B cell (primary cell): ENCODE data around the gene CCDC30. TPM values are rescaled to one million over a fixed set of nuclear protein-coding genes. Genes with fewer than 3 reads are reported as not detected.

Experiments used
- ATAC-seq: fragments of 200-7000 bp; cut with Tn5 transposase; one replicate; pipeline ENCODE4 v1.10.0; 2021; ENCODE audit warnings: low read depth, mild to moderate bottlenecking, moderate number of reproducible peaks, moderate library complexity
- CTCF ChIA-PET: fragments of 350-600 bp; sonication (Branson Sonifier 250); formaldehyde crosslinking; loops from one replicate; lab custom pipeline; 2021; ENCODE audit warnings: antibody characterized with exemption, inconsistent platforms; lab: Charles Lee
- POLR2A ChIA-PET: fragments of 350-600 bp; sonication (Branson Sonifier 250); formaldehyde crosslinking; loops from one replicate; lab custom pipeline; 2021; ENCODE audit warnings: antibody characterized with exemption; lab: Charles Lee
- DNase-seq: peaks from one replicate; pipeline ENCODE4 v3.0.0; 2013
- H2AFZ ChIP-seq: 2 replicates; pipeline ENCODE4 v1.6.1; 2012; ENCODE audit warnings: mild to moderate bottlenecking, low read depth, low read length; ENCODE audit not compliant: insufficient read depth, poor library complexity, severe bottlenecking
- H3K27ac ChIP-seq, 2 donors: 1 replicate in 1 of 2; 2 replicates in 1 of 2; pipeline ENCODE4 v1.5.1; 2012 to 2013; ENCODE audit warnings: low read length in 2 of 2, mild to moderate bottlenecking in 2 of 2, moderate library complexity in 1 of 2
- H3K27me3 ChIP-seq, 4 experiments: fragments of 200-600 bp in 1 of 4; sonication (generic) in 1 of 4; replicated peaks in 1 of 4; 1 replicate in 2 of 4; 2 replicates in 2 of 4; pipeline versions ENCODE4 v1.6.1 to v1.7.0; 2013 to 2016; ENCODE audit warnings: low read length in 3 of 4, mild to moderate bottlenecking in 2 of 4, mixed read lengths in 1 of 4, moderate library complexity in 1 of 4; ENCODE audit not compliant: insufficient read depth in 4 of 4, control insufficient read depth in 3 of 4; ENCODE audit errors: control extremely low read depth in 1 of 4
- H3K36me3 ChIP-seq, 2 experiments: replicated peaks in 1 of 2; 1 replicate in 1 of 2; 2 replicates in 1 of 2; pipeline versions ENCODE4 v1.6.1 to v1.7.1; 2013; ENCODE audit warnings: low read length in 1 of 2; ENCODE audit not compliant: insufficient read depth in 2 of 2, control insufficient read depth in 1 of 2; ENCODE audit errors: control extremely low read depth in 1 of 2, extremely low read depth in 1 of 2
- H3K4me1 ChIP-seq, 2 donors: fragments of 200-600 bp in 1 of 2; sonication (generic) in 1 of 2; 1 replicate in 1 of 2; 2 replicates in 1 of 2; pipeline versions ENCODE4 v1.5.1 to v1.6.1; 2013 to 2017; ENCODE audit warnings: low read length in 2 of 2; ENCODE audit not compliant: control insufficient read depth in 2 of 2, insufficient read depth in 2 of 2
- H3K4me2 ChIP-seq: replicated peaks from 2 replicates; pipeline ENCODE3; 2012; ENCODE audit warnings: mild to moderate bottlenecking, low read depth, low read length; ENCODE audit not compliant: poor library complexity, severe bottlenecking
- H3K4me3 ChIP-seq, 5 experiments: fragments of 200-600 bp in 1 of 5; sonication (generic) in 1 of 5; 1 replicate in 3 of 5; 2 replicates in 2 of 5; pipeline versions ENCODE4 v1.5.1 to v1.7.0; 2011 to 2016; ENCODE audit warnings: low read length in 4 of 5, mild to moderate bottlenecking in 4 of 5, low read depth in 2 of 5, control low read depth in 1 of 5, moderate library complexity in 1 of 5; ENCODE audit not compliant: insufficient read depth in 1 of 5; ENCODE audit errors: control extremely low read depth in 1 of 5, extremely low read depth in 1 of 5
- H3K79me2 ChIP-seq: fragments of 200-600 bp; sonication (generic); one replicate; pipeline ENCODE4 v1.6.0; 2016; ENCODE audit warnings: low read length; ENCODE audit not compliant: control insufficient read depth, insufficient read depth
- H3K9ac ChIP-seq: fragments of 200-600 bp; sonication (generic); 2 replicates; pipeline ENCODE4 v1.6.1; 2017; ENCODE audit warnings: mild to moderate bottlenecking, low read length, moderate library complexity
- H3K9me3 ChIP-seq, 3 donors: one replicate each; pipeline versions ENCODE4 v1.6.1 to v1.7.1; 2013; ENCODE audit warnings: low read length in 2 of 3; ENCODE audit not compliant: control insufficient read depth in 2 of 3, insufficient read depth in 1 of 3; ENCODE audit errors: control extremely low read depth in 1 of 3
- H4K20me1 ChIP-seq: 2 replicates; pipeline ENCODE4 v1.6.0; 2012; ENCODE audit warnings: mild to moderate bottlenecking, low read length; ENCODE audit not compliant: insufficient read depth, control insufficient read depth, poor library complexity, severe bottlenecking
- H3K27ac Mint-ChIP-seq: one replicate; pipeline ENCODE4 v1.8.0; 2021; ENCODE audit warnings: mixed read lengths
- H3K27me3 Mint-ChIP-seq: one replicate; pipeline ENCODE4 v1.8.0; 2021; ENCODE audit warnings: mixed read lengths
- H3K4me1 Mint-ChIP-seq: one replicate; pipeline ENCODE4 v1.8.0; 2021; ENCODE audit warnings: mixed read lengths
- H3K4me3 Mint-ChIP-seq: one replicate; pipeline ENCODE4 v1.8.0; 2021; ENCODE audit warnings: mixed read lengths
- H3K9me3 Mint-ChIP-seq: one replicate; pipeline ENCODE4 v1.8.0; 2022; ENCODE audit warnings: mixed read lengths; ENCODE audit not compliant: insufficient read depth
- CTCF ChIP-seq: fragments of 200-600 bp; IDR thresholded peaks from one replicate; pipeline ENCODE4 v1.8.0; 2022; ENCODE audit warnings: antibody characterized with exemption, mild to moderate bottlenecking
- EZH2 ChIP-seq: IDR thresholded peaks from 2 replicates; pipeline ENCODE4 v1.6.1; 2012; ENCODE audit warnings: borderline replicate concordance, low read depth, mild to moderate bottlenecking, moderate library complexity, low read length; ENCODE audit not compliant: insufficient read depth, poor library complexity, severe bottlenecking
- WGBS: methylation state at CpG from one replicate; pipeline ENCODE4 v1.1.5; 2013; ENCODE audit warnings: missing lambda C conversion rate; ENCODE audit not compliant: insufficient coverage; 5-methylcytosine and 5-hydroxymethylcytosine counted together
- intact Hi-C: fragments of 100-400 bp; cut with micrococcal nuclease; formaldehyde crosslinking; loops from one replicate; pipeline ENCODE4 v1.10.0; 2022
- polyA plus RNA-seq: library from polyadenylated mRNA; depleted of rRNA; stranded (reverse); fragments of >200 nt; gene quantifications from 2 replicates; pipeline ENCODE4 v1.2.3, GENCODE V29; 2012
- total RNA-seq, 2 donors: library from RNA; stranded (reverse); fragments of 120-200 nt in 1 of 2; gene quantifications; 1 replicate in 1 of 2; 2 replicates in 1 of 2; pipeline versions ENCODE4 v1.2.3 to v1.2.4, GENCODE V29; 2013 to 2022

The CCDC30 gene
- total and polyA plus RNA-seq, 2 donors (not counting 1 experiment from before 2014, with no cell fraction given): 1.4 to 7.4 TPM

GRCh38 chr1:42670425-42670824 lies 207.3 kb downstream of the CCDC30 start:
- Mint-ChIP-seq H3K27me3 (no peaks in the 10 kb centered on the region), H3K4me1 (no peaks in the 10 kb centered on the region), H3K9me3 (no peaks in the 10 kb centered on the region), H3K27ac (no peak overlapping the region), H3K4me3 (no peak overlapping the region)
- CTCF ChIA-PET: no interaction called here
- DNase-seq (no peak), ATAC-seq (no peak)
- WGBS: no CpG with 5 or more reads among the region's 4 CpGs
- Histone ChIP-seq H3K4me1 (no peaks in the 10 kb centered on the region), H3K9ac (no peak overlapping the region), H3K9me3 (no peaks in the 10 kb centered on the region), H2AFZ (no peak overlapping the region), H3K27ac (no peak overlapping the region), H4K20me1 (no peaks in the 10 kb centered on the region), H3K27me3 (no peaks in the 10 kb centered on the region), H3K36me3 (peaks cover 3 to 47% of the 10 kb centered on the region in 2 experiments), H3K79me2 (no peaks in the 10 kb centered on the region), H3K4me2 (no peak overlapping the region), H3K4me3 (no peak overlapping the region)
- TF ChIP-seq CTCF (no peak), EZH2 (no peak)
- POLR2A ChIA-PET: no interaction called here
- intact Hi-C loops: no loop called here

- Histone ChIP-seq H4K20me1 (no peaks in the 10 kb centered on the region), H3K79me2 (no peaks in the 10 kb centered on the region), H3K27me3 (no peaks in the 10 kb centered on the region), H3K4me3 (no peak overlapping the region), H3K9ac (no peak overlapping the region), H3K9me3 (no peaks in the 10 kb centered on the region), H3K4me2 (no peak overlapping the region), H3K36me3 (peaks cover 0 to 24% of the 10 kb centered on the region in 2 experiments), H3K4me1 (no peaks in the 10 kb centered on the region), H3K27ac (no peak overlapping the region), H2AFZ (no peak overlapping the region)
- no peak for TF ChIP-seq CTCF
- no peak for TF ChIP-seq EZH2
- intact Hi-C loops: no loop called here
- no peaks in the 10 kb centered on the region for H3K27me3 Mint-ChIP-seq
- ATAC-seq (no peak), DNase-seq (no peak)
- no peak overlapping the region for H3K4me3 Mint-ChIP-seq
- no peaks in the 10 kb centered on the region for H3K9me3 Mint-ChIP-seq
- ChIA-PET POLR2A (no interaction called here), CTCF (no interaction called here)
- H3K27ac Mint-ChIP-seq: no peak overlapping the region
- no peaks in the 10 kb centered on the region for H3K4me1 Mint-ChIP-seq
These were observed 211.1 kb downstream of the CCDC30 start for GRCh38 chr1:42674214-42674613.
